Measurements from ENCODE around the gene NUAK1.
A peak's percentile ranks its signal among the peaks of the same experiment; 100 is the strongest.

NUAK1 gene

DNA sequence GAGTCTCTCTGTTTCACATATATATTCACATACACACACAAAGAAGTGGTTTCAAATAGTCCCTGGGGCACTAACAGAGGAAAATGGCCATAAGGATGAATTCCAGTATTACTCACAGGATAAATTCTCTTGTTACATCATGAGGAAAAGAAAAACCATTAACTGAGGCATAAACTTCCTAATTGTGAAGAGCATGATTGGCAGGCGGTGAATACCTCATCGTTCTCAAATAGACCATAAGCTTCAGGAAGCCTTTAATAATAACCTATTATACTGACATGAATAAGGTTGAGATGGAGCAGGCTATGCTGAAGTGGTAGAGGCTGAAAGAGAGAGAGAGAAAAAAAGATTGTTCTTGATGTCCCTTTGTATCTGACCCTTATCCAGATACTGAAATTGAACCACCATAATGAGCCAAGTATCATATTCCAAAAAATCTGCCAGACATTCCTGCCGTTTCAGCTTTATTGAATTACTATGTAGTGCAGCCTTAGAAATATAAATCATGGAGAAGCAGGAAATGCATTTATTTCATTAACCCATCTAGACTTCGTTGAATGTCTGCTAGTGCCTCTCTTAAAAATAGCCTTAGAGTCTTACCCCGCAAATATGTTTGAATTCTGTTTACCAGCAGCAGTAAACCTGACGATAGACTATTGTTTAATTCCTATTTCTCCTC is 86.8 kb downstream of the NUAK1 start:
- peaks cover 7% of the 10 kb centered on the region for H3K9me3 ChIP-seq (ENCODE audit: severe bottlenecking)
- TF ChIP-seq, protein P1, sequence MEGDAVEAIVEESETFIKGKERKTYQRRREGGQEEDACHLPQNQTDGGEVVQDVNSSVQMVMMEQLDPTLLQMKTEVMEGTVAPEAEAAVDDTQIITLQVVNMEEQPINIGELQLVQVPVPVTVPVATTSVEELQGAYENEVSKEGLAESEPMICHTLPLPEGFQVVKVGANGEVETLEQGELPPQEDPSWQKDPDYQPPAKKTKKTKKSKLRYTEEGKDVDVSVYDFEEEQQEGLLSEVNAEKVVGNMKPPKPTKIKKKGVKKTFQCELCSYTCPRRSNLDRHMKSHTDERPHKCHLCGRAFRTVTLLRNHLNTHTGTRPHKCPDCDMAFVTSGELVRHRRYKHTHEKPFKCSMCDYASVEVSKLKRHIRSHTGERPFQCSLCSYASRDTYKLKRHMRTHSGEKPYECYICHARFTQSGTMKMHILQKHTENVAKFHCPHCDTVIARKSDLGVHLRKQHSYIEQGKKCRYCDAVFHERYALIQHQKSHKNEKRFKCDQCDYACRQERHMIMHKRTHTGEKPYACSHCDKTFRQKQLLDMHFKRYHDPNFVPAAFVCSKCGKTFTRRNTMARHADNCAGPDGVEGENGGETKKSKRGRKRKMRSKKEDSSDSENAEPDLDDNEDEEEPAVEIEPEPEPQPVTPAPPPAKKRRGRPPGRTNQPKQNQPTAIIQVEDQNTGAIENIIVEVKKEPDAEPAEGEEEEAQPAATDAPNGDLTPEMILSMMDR (IDR thresholded peaks at IDR 0.05; ENCODE audit: low read depth, low read length) = no peak
- H3K4me3 ChIP-seq (ENCODE audit: low read depth, low read length) = no peak overlapping the region
- no peaks in the 10 kb centered on the region for H3K36me3 ChIP-seq
- H3K27me3 ChIP-seq (ENCODE audit: insufficient read depth, low read depth, severe bottlenecking) = peaks cover 29% of the 10 kb centered on the region
- no peak overlapping the region for H3K27ac ChIP-seq
- no peak for DNase-seq

DNA sequence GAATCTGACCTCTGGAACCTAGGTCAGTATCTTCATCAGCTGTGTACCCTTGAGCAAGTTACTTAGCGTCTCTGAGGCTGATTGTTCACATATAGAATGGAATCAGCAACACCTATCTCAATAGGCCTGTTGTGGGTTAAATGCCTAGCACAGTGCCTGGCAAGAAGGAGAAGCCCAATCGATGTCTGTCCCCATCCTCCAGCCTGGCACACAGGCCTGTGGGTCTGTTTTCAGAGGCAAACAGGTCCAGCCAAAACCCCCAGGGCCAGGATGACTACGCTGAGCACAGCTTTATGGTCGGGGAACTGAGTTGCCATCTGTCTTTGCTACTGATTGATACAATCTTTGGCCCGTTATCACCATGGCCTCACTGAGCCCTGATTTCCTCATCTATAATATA is 89.2 kb downstream of the NUAK1 start:
- Histone ChIP-seq H3K27ac (no peak overlapping the region), H3K4me3 (ENCODE audit: low read depth, low read length) (no peak overlapping the region), H3K27me3 (ENCODE audit: insufficient read depth, low read depth, severe bottlenecking) (peaks cover 43% of the 10 kb centered on the region), H3K36me3 (no peaks in the 10 kb centered on the region), H3K9me3 (ENCODE audit: severe bottlenecking) (no peaks in the 10 kb centered on the region)
- no peak for DNase-seq
- TF ChIP-seq, protein P1 (IDR thresholded peaks at IDR 0.05; ENCODE audit: low read depth, low read length) = no peak

GRCh38 chr12:106049105-106049504 is 89.6 kb downstream of the NUAK1 start:
- TF ChIP-seq, protein P1 (IDR thresholded peaks at IDR 0.05; ENCODE audit: low read depth, low read length) = no peak
- Histone ChIP-seq H3K27ac (no peak overlapping the region), H3K4me3 (ENCODE audit: low read depth, low read length) (no peak overlapping the region), H3K27me3 (ENCODE audit: insufficient read depth, low read depth, severe bottlenecking) (peaks cover 43% of the 10 kb centered on the region), H3K9me3 (ENCODE audit: severe bottlenecking) (no peaks in the 10 kb centered on the region), H3K36me3 (no peaks in the 10 kb centered on the region)
- DNase-seq = peak; percentile 67

- no peak overlapping the region for H3K27ac ChIP-seq
- H3K36me3 ChIP-seq = no peaks in the 10 kb centered on the region
- peaks cover 43% of the 10 kb centered on the region for H3K27me3 ChIP-seq (ENCODE audit: insufficient read depth, low read depth, severe bottlenecking)
- TF ChIP-seq, protein P1 (IDR thresholded peaks at IDR 0.05; ENCODE audit: low read depth, low read length) = no peak
- no peak overlapping the region for H3K4me3 ChIP-seq (ENCODE audit: low read depth, low read length)
- no peak for DNase-seq
- H3K9me3 ChIP-seq (ENCODE audit: severe bottlenecking) = no peaks in the 10 kb centered on the region
These were observed 90.1 kb downstream of the NUAK1 start for GRCh38 chr12:106048676-106049075.

DNA sequence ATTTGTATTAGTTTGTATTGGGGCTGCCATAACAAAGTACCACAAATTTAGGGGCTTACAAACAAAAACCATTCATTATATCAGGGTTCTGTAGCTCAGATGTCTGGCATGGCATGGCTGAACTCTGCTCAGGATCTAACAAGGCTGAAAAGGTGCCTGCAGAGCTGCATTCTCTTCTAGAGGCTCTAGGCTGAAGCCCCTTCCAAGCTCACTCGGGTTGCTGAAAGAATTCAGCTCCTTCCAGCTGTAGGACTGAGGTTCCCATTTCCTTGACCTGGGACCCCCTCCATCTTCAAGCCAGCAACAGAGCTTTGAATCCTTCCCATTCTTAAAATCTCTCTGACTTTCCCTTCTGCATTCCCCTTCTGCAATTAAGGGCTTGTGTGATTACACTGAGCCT is 90.7 kb downstream of the NUAK1 start:
- Histone ChIP-seq H3K4me3 (ENCODE audit: low read depth, low read length) (no peak overlapping the region), H3K27me3 (ENCODE audit: insufficient read depth, low read depth, severe bottlenecking) (peaks cover 43% of the 10 kb centered on the region), H3K27ac (no peak overlapping the region), H3K9me3 (ENCODE audit: severe bottlenecking) (no peaks in the 10 kb centered on the region), H3K36me3 (no peaks in the 10 kb centered on the region)
- DNase-seq = no peak
- TF ChIP-seq, protein P1 (IDR thresholded peaks at IDR 0.05; ENCODE audit: low read depth, low read length) = no peak

- DNase-seq = no peak
- Histone ChIP-seq H3K27ac (no peak overlapping the region), H3K27me3 (ENCODE audit: insufficient read depth, low read depth, severe bottlenecking) (peaks cover 43% of the 10 kb centered on the region), H3K36me3 (no peaks in the 10 kb centered on the region), H3K9me3 (ENCODE audit: severe bottlenecking) (no peaks in the 10 kb centered on the region), H3K4me3 (ENCODE audit: low read depth, low read length) (no peak overlapping the region)
- TF ChIP-seq, protein P1 (IDR thresholded peaks at IDR 0.05; ENCODE audit: low read depth, low read length) = no peak
These were observed 91.8 kb downstream of the NUAK1 start for GRCh38 chr12:106046947-106047346.

Data from WERI-Rb-1 (cell line).